Breast epithelium (tissue), 3 donors: ENCODE data around the gene SLC23A2.

Experiments used
- CTCF ChIP-seq, 3 donors: fragments of 450-650 bp; IDR thresholded peaks; one replicate each; pipeline ENCODE4 v1.5.1; 2016 to 2017; ENCODE audit warnings: antibody characterized with exemption in 3 of 3, mild to moderate bottlenecking in 3 of 3, moderate library complexity in 3 of 3
- POLR2A ChIP-seq: fragments of 450-650 bp; IDR thresholded peaks from one replicate; pipeline ENCODE4 v1.6.1; 2016; ENCODE audit warnings: antibody characterized with exemption, mild to moderate bottlenecking, moderate library complexity

GRCh38 chr20:4987130-4987529 is 14.2 kb downstream of the SLC23A2 start:
- TF ChIP-seq CTCF (IDR thresholded peaks at IDR 0.05) (no peak), POLR2A (no peak)
